Measurements from ENCODE around the gene INPP4A.

The INPP4A gene

DNA sequence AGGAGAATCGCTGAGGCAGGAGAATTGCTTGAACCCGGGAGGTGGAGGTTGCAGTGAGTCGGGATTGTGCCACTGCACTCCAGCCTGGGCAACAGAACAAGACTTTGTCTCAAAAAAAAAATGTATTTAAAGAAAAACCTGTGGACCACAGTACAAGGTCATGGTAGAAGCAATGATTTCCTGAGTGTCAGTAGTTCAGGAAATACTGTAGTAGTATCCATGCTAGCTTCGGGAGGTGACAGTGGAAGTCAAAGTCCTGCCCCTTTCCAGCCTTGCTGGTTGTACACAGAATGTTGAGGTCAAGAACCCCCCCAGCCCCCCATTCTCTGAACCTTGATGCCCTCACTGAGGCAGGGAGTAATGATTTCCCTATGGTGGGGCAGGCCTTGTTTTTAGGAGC, 56.6 kb downstream of the INPP4A start:
- no peak for DNase-seq

- no peak for DNase-seq
Measured at GRCh38 chr2:98501876-98502275, 57.2 kb downstream of the INPP4A start.

GRCh38 chr2:98502556-98503335, 58.1 kb downstream of the INPP4A start:
- DNase-seq: no peak

DNA sequence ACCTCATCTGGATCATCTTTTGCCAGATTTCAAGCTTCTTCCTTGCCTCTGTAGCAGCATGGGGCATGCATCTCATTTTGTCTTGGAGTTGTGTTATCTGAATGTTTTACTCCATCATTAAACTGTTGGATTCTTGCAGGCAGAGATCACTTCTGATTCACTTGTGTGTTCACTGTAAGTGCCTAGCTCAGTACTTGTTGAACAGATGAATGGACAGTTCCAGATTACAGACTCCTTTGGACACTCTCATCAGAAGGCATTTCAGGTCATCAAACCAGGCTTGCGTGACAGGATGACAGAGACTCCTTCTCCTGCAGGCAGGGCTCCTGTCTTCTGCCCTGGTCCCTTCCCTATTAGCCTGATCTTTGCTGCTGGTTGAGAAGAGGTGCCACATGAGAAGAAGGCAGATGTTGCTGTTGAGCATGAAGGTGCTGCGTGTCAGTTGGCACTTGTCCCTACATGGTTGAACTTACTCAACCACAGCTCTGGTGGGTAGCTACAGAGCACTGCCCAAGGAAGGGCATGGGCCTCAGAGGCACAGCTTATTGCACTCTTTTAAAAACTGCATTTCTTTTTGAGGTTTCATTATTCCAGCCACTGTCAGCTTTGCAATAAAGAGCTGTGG, 58.9 kb downstream of the INPP4A start:
- DNase-seq: no peak

GRCh38 chr2:98504381-98505109, 59.9 kb downstream of the INPP4A start:
- no peak for DNase-seq

GRCh38 chr2:98505311-98505808, 60.7 kb downstream of the INPP4A start:
- DNase-seq: peak; percentile 28 to 61

GRCh38 chr2:98505971-98506664, 61.5 kb downstream of the INPP4A start:
- no peak for DNase-seq

GRCh38 chr2:98506881-98507280, 62.2 kb downstream of the INPP4A start:
- DNase-seq: no peak

DNA sequence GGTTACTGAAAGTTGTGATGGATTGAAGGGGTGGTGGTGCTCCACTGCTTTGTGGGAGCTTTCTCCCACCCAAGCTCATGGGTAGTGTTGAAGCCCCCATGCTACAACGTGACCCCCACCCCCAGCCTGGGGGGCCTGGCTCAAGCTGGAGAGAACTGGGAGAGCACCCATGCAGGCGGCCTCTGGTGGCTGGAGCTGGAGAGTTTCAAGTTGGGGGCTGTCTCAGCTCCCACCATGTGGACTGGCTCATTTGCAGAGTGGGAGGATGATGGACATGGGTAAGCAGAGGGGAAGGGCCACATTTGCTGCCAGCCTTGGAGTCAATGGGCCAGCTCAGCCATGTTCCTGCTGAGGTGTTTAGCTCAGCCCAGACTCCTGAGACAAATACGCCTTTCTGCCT, 62.8 kb downstream of the INPP4A start:
- no peak for DNase-seq

DNA sequence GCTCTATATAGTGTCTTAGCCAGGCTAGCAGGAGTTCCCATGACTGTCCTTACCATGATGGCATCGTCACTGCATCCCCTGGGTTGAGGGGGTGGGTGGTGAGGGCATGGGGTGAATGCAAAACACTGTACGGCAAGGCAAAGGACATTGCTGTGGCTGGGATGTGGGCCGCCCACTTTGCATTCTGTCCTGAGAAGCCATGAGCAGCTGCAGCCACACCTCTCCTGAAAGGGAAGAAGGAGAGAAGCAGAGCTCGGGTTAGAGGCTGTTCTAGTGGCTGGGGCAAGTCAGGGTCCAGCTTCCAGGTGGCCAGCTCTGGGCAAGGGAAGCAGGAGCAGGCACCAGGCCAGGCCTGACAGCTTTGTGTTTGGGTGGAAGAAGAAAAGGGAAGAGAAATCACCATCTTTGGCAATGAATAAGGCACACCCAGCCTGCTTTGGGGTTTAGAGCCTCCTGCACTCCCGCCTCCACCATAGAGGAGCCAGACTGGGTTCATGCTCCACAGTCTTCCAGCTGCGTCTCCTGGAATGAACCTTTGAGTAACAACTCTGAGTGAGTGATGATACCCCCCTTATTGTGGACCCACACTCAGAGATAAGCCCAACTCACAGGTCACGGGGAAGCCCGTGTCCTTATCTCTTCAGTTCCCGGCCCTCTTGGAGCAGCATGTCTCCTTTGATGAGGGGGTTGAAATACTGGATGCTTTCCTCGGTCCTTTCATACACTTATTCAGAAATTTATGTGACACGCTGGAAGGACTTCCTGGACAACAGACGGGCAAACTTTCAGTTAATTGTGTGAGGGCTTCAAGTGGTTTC, 63.4 kb downstream of the INPP4A start:
- DNase-seq: no peak

DNA sequence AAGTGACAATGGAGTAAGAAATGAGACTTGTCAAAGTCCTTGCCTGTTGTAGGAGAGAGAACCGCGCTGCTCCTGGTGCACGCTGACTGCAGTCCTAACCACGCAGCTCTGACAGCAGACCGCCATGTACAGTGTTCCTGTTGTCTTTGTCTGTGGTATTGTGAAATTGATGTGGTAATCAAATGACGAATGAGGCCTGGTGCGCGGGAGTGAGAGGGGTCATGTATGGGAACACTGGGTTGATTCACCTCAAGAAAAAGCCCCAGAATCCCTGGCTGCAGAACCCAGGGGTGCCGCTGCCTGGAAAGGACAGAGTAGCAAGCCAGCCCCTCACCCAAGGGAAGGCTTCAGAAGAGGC, 64.0 kb downstream of the INPP4A start:
- DNase-seq: peak; percentile 46 to 71

GRCh38 chr2:98509542-98510321, 65.1 kb downstream of the INPP4A start:
- no peak for DNase-seq

- DNase-seq: no peak
Measured at GRCh38 chr2:98510322-98510662, 65.6 kb downstream of the INPP4A start.

DNA sequence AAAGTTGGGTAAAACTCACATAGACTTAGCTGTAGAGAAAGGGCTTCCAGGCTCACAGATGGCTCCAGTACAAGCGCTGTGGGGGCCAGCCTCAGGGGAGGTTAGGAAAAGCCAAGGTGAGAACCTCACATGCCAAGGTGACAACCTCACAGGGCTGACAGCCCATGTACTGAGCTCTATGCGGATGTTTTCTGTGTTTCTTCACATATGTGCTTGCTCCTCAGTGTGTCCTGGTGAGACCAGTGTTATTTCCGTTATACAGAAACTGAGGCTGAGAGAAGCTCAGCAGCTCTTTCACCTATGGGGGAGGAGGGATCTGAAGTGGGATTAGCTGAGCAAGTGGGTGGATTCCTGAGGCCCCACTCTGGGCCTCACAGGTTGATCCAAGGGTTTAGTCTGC, 67.3 kb downstream of the INPP4A start:
- DNase-seq: no peak

DNA sequence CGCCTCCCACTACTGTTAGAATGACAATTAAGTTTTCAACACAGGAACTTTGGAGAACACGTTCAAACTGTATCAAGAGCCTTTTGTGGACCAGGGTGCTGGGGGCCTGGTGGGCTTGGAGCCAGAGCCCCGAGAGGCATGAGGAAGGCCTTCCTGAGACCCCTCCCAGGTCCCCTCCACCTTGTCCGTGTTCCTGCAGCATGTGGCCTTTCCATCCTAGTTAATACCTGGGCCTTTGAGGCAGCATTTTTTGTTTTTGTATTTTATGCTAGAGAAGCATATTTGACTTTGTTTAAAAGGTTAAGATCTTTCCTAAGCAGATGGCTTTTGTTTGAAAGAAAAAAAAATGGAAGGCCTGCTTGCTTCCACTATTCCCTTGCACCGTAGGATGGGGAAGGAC, 68.0 kb downstream of the INPP4A start:
- no peak for DNase-seq

DNA sequence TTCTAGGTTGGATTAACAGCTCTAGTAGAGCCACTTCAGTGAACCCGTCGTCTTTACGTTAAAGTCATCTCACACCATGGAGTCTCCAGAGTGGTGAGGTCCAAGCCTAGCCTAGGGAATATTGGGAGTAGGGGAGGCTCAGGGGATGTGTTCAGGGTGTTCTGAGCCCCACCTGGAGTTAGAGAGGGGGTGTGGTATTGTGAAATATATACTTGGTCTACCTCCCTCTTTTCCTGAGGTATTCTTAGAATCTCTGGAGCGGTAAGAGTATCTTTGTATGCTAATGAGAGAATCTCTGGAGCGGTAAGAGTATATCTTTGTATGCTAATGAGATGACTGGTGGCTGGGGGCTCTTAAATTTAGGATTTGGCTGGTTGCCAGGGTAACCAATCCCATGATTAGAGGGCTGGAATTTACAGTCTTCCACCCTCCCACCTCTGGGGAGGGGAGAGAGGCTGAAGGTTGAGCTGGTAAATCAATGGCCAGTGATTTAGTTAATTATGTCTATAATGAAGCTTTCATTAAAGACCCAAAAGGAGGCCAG, 69.5 kb downstream of the INPP4A start:
- DNase-seq: no peak

- DNase-seq: no peak
Measured at GRCh38 chr2:98514879-98515249, 70.2 kb downstream of the INPP4A start.

GRCh38 chr2:98515250-98515991, 70.8 kb downstream of the INPP4A start:
- no peak for DNase-seq

DNA sequence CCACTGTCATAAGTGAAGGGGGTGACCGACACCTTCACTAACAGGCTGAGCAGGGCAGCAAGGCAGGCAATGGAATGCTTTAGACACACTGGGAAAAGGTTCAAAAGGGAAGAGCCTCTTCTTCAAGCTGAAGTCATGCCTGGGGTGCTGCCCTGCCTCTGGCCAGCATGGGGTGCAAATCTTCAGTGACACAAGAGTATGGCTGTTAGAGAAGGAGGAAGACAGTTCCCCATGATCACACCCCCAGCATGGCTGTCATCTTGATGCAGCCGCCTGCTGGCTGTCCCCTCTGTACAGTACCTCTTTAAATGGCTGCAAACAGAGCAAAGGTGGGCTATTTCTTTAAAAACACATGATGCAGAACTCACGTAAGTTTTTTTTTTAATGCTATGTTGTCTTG, 71.9 kb downstream of the INPP4A start:
- DNase-seq: no peak

GRCh38 chr2:98517636-98518035, 73.0 kb downstream of the INPP4A start:
- no peak for DNase-seq

GRCh38 chr2:98518101-98518500, 73.4 kb downstream of the INPP4A start:
- DNase-seq: peak; percentile 54 to 71

Data from CD4-positive, alpha-beta T cell treated with Interferon alpha-2 for 1 hour (primary cell).